GM12878 (cell line): ENCODE results near the gene COPZ1. TPM values are rescaled to one million over a fixed set of nuclear protein-coding genes. Genes with fewer than 3 reads are reported as not detected.

Source experiments
- ATAC-seq: fragments of 200-7000 bp; cut with Tn5 transposase; 3 replicates; pipeline ENCODE4 v1.9.1; 2020; ENCODE audit warnings: mild to moderate bottlenecking, moderate library complexity
- BruUV-seq: library from RNA; stranded (reverse); fragments of 400-500 nt; replicated peaks from 2 replicates; lab custom pipeline; 2021; lab: Mats Ljungman, UMichigan
- CTCF ChIA-PET: fragments of 300-600 bp; sonication (Branson Sonifier 250); formaldehyde crosslinking; extraction: SDS; loops from one replicate; lab custom pipeline; 2021; ENCODE audit warnings: inconsistent platforms; lab: Yijun Ruan, JAX
- POLR2A ChIA-PET: fragments of 350-600 bp; formaldehyde crosslinking; extraction: SDS; loops from one replicate; lab custom pipeline; 2021; ENCODE audit warnings: inconsistent platforms; lab: Charles Lee
- RAD21 ChIA-PET: fragments of 300-600 bp; sonication (Branson Sonifier 250); formaldehyde crosslinking; loops from one replicate; lab custom pipeline; 2023; ENCODE audit warnings: antibody characterized with exemption; ENCODE audit not compliant: unreplicated experiment; lab: Charles Lee
- SMC1A ChIA-PET: fragments of 300-600 bp; sonication (Branson Sonifier 250); formaldehyde crosslinking; loops from one replicate; lab custom pipeline; 2023; ENCODE audit not compliant: unreplicated experiment, uncharacterized antibody; lab: Charles Lee
- DNase-seq: peaks from one replicate; pipeline ENCODE4 v3.0.0-alpha.2; 2011; ENCODE audit warnings: low read depth, low spot score
- FAIRE-seq: peaks from 3 replicates; lab custom pipeline; 2011; peaks lifted over from hg19 to GRCh38; lab: Jason Lieb, UNC
- H2AFZ ChIP-seq: 2 replicates; pipeline ENCODE4 v1.6.0; 2011; ENCODE audit warnings: low read depth, low read length, control low read depth; ENCODE audit not compliant: control insufficient read depth
- H3K27ac ChIP-seq: 2 replicates; pipeline ENCODE4 v1.5.1; 2011; ENCODE audit warnings: control low read depth; ENCODE audit not compliant: control insufficient read depth, insufficient read depth
- H3K27me3 ChIP-seq, 2 experiments: replicated peaks in 1 of 2; 2 replicates each; pipeline versions ENCODE4 v1.6.0 to v1.6.1; 2011; ENCODE audit warnings: low read length in 1 of 2; ENCODE audit not compliant: control insufficient read depth in 2 of 2, insufficient read depth in 2 of 2
- H3K36me3 ChIP-seq, 2 experiments: 2 replicates each; pipeline ENCODE4 v1.5.1; 2011; ENCODE audit warnings: low read length in 1 of 2; ENCODE audit not compliant: control insufficient read depth in 2 of 2, insufficient read depth in 2 of 2
- H3K4me1 ChIP-seq: 2 replicates; pipeline ENCODE4 v1.6.1; 2011; ENCODE audit warnings: mild to moderate bottlenecking, low read length, moderate library complexity, mixed read lengths; ENCODE audit not compliant: control insufficient read depth, insufficient read depth
- H3K4me2 ChIP-seq: 2 replicates; pipeline ENCODE4 v1.6.0; 2011; ENCODE audit warnings: control low read depth; ENCODE audit not compliant: control insufficient read depth, insufficient read depth
- H3K4me3 ChIP-seq: fragments of 200-600 bp; sonication (generic); 2 replicates; pipeline ENCODE4 v1.5.1; 2016
- H3K79me2 ChIP-seq: 2 replicates; pipeline ENCODE4 v1.6.0; 2011; ENCODE audit warnings: low read length; ENCODE audit not compliant: control insufficient read depth, insufficient read depth
- H3K9ac ChIP-seq: 2 replicates; pipeline ENCODE4 v1.8.0; 2011; ENCODE audit warnings: low read length, control low read depth, mixed read lengths; ENCODE audit not compliant: control insufficient read depth, insufficient read depth
- H3K9me3 ChIP-seq: replicated peaks from 3 replicates; pipeline ENCODE4 v1.5.1; 2011; ENCODE audit warnings: mild to moderate bottlenecking, low read length; ENCODE audit not compliant: control insufficient read depth, insufficient read depth
- H4K20me1 ChIP-seq: 2 replicates; pipeline ENCODE4 v1.6.0; 2011; ENCODE audit not compliant: control insufficient read depth, insufficient read depth
- ASH2L ChIP-seq: fragments of 300-600, 200-600 bp; sonication (generic); IDR thresholded peaks from 2 replicates; pipeline ENCODE4 v1.6.1; 2017; ENCODE audit warnings: low read depth, mild to moderate bottlenecking, borderline replicate concordance
- BMI1 ChIP-seq: fragments of 450-650 bp; IDR thresholded peaks from 2 replicates; pipeline ENCODE4 v1.6.1; 2016; ENCODE audit warnings: mild to moderate bottlenecking, moderate library complexity, borderline replicate concordance
- BRCA1 ChIP-seq: IDR thresholded peaks from 2 replicates; pipeline ENCODE4 v1.6.1; 2011; ENCODE audit warnings: low read depth, low read length, improper control_type of control experiment
- CREB1 ChIP-seq: IDR thresholded peaks from 2 replicates; pipeline ENCODE4 v1.6.1; 2012; ENCODE audit warnings: low read depth, mild to moderate bottlenecking, inconsistent platforms
- FOXM1 ChIP-seq: IDR thresholded peaks from 2 replicates; pipeline ENCODE4 v1.6.1; 2012; ENCODE audit warnings: low read depth, mild to moderate bottlenecking, inconsistent platforms, low read length, moderate library complexity
- GABPA ChIP-seq: IDR thresholded peaks from 2 replicates; pipeline ENCODE4 v1.6.1; 2014; ENCODE audit warnings: antibody characterized with exemption, low read depth, mild to moderate bottlenecking, inconsistent platforms
- POU2F2 ChIP-seq: IDR thresholded peaks from 3 replicates; pipeline ENCODE4 v1.6.1; 2011; ENCODE audit warnings: low read depth, mild to moderate bottlenecking, low read length, borderline replicate concordance
- WGBS: methylation state at CpG from one replicate; pipeline ENCODE4 v1.1.6; 2016; ENCODE audit warnings: low lambda C conversion rate; ENCODE audit not compliant: insufficient replicate concordance, insufficient coverage; ENCODE audit errors: missing lambda C conversion rate; 5-methylcytosine and 5-hydroxymethylcytosine counted together
- in situ Hi-C: fragments of 300-500 bp; cut with MboI; formaldehyde crosslinking; loops from 9 replicates; pipeline ENCODE4 v1.14.3; 2018; ENCODE audit warnings: mixed read lengths
- intact Hi-C: fragments of 100-400 bp; cut with micrococcal nuclease; formaldehyde crosslinking; loops from one replicate; pipeline ENCODE4 v1.14.2; 2022; ENCODE audit not compliant: unreplicated experiment
- polyA plus RNA-seq, 11 experiments: library from polyadenylated mRNA; depleted of rRNA in 4 of 11; unstranded in 6 of 11; stranded (reverse) in 5 of 11; fragments of >200 nt; fragmentation: Nextera tagmentation in 4 of 11; fragmentation: Illumina TruSeq in 1 of 11; extraction: Ambion mirVana in 4 of 11; extraction: Trizol in 1 of 11; gene quantifications; 1 replicate in 1 of 11; 2 replicates in 10 of 11; pipeline versions ENCODE4 v1.2.1 to v1.2.3, GENCODE V29; 2011 to 2016; ENCODE audit warnings: inconsistent platforms in 2 of 11, missing spikeins in 2 of 11, low read depth in 1 of 11
- total RNA-seq, 4 experiments: library from RNA; depleted of rRNA in 3 of 4; stranded (reverse); fragments of >200 nt in 3 of 4; fragmentation: Illumina TruSeq in 1 of 4; extraction: Trizol in 1 of 4; gene quantifications; 2 replicates each; pipeline versions ENCODE4 v1.2.1 to v1.2.3, GENCODE V29; 2013 to 2021
- TF ChIP-seq, protein P1 (sequence below): fragments of 450-650 bp; IDR thresholded peaks from 2 replicates; pipeline ENCODE4 v1.6.1; 2017; ENCODE audit warnings: low read depth, mild to moderate bottlenecking, moderate library complexity
- TF ChIP-seq, protein P2 (sequence below): fragments of 450-650 bp; IDR thresholded peaks from 2 replicates; pipeline ENCODE4 v1.6.1; 2017; ENCODE audit warnings: antibody characterized with exemption, mild to moderate bottlenecking, moderate library complexity
- TF ChIP-seq, protein P3 (sequence below): IDR thresholded peaks from 2 replicates; pipeline ENCODE4 v1.6.1; 2012; ENCODE audit warnings: low read depth, low read length, improper control_type of control experiment

Gene COPZ1
- total and polyA plus RNA-seq, 10 of the 15 experiments (the other 5 are each of a cell fraction or from before 2014, with no cell fraction given): 112 to 378 (median 184) TPM

DNA sequence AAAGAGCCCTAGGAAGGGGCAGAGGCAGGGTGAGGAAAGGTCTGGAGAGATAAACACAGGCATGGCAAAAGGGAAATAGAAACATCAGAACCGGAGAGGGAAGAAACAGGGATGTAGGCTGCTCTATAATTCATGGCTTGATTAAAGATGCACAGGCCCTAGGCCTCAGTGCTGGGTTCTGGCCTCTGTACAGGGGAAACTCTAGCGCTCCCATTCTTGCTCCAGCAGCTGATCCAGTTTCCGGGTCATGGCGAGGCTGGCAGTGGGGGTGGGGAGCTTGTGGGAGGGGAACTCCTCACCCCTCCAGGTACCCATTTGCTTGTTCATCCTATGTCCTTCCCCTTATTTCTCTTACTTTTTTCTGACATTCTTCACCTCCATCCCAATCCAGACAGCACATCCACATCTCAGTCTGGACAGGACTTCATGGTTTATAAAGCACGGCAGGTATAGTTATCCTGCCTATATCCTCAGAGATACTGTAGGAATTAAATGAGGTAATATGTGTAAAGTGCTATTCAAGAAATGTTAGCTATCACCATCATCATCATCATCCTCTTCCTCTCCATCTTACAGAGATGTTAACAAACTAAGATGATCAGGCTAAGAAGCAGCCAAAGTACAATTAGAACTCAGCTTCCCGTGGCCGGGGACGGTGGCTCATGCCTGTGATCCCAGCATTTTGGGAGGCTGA is 47.3 kb downstream of the COPZ1 start (continued):
- no peak for TF ChIP-seq ASH2L
- TF ChIP-seq, protein P1, sequence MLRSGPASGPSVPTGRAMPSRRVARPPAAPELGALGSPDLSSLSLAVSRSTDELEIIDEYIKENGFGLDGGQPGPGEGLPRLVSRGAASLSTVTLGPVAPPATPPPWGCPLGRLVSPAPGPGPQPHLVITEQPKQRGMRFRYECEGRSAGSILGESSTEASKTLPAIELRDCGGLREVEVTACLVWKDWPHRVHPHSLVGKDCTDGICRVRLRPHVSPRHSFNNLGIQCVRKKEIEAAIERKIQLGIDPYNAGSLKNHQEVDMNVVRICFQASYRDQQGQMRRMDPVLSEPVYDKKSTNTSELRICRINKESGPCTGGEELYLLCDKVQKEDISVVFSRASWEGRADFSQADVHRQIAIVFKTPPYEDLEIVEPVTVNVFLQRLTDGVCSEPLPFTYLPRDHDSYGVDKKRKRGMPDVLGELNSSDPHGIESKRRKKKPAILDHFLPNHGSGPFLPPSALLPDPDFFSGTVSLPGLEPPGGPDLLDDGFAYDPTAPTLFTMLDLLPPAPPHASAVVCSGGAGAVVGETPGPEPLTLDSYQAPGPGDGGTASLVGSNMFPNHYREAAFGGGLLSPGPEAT: no peak
- TF ChIP-seq, all 136 proteins: peak for 0

DNA sequence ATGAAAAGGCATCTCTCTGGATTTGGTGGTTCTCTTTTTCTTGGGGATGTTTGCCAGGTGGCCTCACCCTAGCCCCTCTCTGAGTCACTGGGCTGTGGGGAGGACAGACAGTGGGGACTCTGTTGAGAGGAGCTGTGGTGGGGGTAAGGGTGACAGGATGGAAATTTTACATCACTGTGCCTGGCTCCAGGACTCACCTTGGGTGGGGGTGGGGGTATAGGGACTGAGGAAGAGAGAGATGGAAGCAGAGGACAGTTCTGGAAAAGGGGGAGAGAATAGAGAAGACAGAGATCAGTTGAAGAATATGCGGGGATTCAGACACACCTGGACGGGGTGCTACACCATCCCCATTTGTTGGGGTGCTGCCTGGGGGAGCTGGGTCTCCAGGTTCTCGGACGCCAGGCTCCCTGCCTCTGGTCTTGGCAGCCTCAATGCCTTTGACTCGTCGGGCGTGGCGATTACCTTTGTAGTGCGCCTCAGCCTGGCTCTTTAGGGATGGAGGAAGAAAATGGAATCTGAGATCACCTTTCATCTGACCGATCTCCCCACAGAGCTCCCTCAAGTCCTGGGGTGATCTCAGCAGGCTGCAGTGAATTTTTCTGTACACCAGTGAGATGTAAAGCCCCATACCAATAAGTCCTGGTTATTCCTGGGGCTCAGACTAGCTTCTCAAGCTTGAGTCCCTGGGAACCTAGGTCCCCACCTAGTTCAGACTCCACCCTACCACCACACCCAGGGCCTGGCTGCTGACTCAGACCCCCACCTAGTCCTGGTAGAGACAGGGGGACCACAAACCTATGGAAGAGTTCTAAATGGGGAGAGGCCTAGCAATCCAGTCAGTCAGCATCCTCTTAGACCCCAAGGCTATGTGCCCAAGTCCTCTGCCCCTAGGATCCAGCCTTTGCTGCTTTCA is 49.0 kb downstream of the COPZ1 start:
- FAIRE-seq: no peak
- Histone ChIP-seq H2AFZ (no peak overlapping the region), H3K9me3 (no peaks in the 10 kb centered on the region), H4K20me1 (no peaks in the 10 kb centered on the region), H3K9ac (no peak overlapping the region), H3K4me1 (peaks cover 8% of the 10 kb centered on the region; the same call in 1 of the 2 replicates), H3K79me2 (no peaks in the 10 kb centered on the region), H3K36me3 (no peaks in the 10 kb centered on the region), H3K27ac (no peak overlapping the region), H3K4me2 (no peak overlapping the region), H3K4me3 (no peak overlapping the region), H3K27me3 (no peaks in the 10 kb centered on the region)
- no TSS peak for BruUV-seq
- POLR2A ChIA-PET: interaction anchor here (0.6 to 1.4 kb wide), 3 partner anchors 11 to 80 kb away, joined by 3 to 5 read pairs (median 3); partner anchors contain the start of gene ZNF385A
- intact Hi-C loops: loop anchor here (10.0 kb wide), 1 partner anchor 369 kb away; the partner anchor contains the start of genes HOXC8 and HOXC9
- SMC1A ChIA-PET: interaction anchor here (0.9 kb wide), 1 partner anchor 16 kb away, joined by 3 read pairs; no protein-coding TSS in a partner anchor
- 86% methylated on average over 10 of the region's 10 CpGs for WGBS
- DNase-seq: no peak
- in situ Hi-C loops: no loop called here
- CTCF ChIA-PET: interaction anchor here (0.8 to 1.9 kb wide), 6 partner anchors 12 to 158 kb away, joined by 3 to 5 read pairs (median 4); partner anchors contain the start of gene COPZ1
- no peak for ATAC-seq
- RAD21 ChIA-PET: interaction anchor here (1.6 kb wide), 1 partner anchor 15 kb away, joined by 5 read pairs; no protein-coding TSS in a partner anchor
- no peak for TF ChIP-seq BRCA1
- no peak for TF ChIP-seq GABPA
- no peak for TF ChIP-seq FOXM1
- TF ChIP-seq POU2F2: no peak
- no peak for TF ChIP-seq CREB1
- TF ChIP-seq BMI1: no peak
- TF ChIP-seq, protein P2, sequence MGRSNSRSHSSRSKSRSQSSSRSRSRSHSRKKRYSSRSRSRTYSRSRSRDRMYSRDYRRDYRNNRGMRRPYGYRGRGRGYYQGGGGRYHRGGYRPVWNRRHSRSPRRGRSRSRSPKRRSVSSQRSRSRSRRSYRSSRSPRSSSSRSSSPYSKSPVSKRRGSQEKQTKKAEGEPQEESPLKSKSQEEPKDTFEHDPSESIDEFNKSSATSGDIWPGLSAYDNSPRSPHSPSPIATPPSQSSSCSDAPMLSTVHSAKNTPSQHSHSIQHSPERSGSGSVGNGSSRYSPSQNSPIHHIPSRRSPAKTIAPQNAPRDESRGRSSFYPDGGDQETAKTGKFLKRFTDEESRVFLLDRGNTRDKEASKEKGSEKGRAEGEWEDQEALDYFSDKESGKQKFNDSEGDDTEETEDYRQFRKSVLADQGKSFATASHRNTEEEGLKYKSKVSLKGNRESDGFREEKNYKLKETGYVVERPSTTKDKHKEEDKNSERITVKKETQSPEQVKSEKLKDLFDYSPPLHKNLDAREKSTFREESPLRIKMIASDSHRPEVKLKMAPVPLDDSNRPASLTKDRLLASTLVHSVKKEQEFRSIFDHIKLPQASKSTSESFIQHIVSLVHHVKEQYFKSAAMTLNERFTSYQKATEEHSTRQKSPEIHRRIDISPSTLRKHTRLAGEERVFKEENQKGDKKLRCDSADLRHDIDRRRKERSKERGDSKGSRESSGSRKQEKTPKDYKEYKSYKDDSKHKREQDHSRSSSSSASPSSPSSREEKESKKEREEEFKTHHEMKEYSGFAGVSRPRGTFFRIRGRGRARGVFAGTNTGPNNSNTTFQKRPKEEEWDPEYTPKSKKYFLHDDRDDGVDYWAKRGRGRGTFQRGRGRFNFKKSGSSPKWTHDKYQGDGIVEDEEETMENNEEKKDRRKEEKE: no peak
- TF ChIP-seq, protein P3, sequence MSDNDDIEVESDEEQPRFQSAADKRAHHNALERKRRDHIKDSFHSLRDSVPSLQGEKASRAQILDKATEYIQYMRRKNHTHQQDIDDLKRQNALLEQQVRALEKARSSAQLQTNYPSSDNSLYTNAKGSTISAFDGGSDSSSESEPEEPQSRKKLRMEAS: no peak
